ENCODE data around the gene GALNT18. TPM values are rescaled to one million over a fixed set of nuclear protein-coding genes. Genes with fewer than 3 reads are reported as not detected.

GALNT18 gene
- total RNA-seq, 1 experiment from 2014 or later: 1.7 TPM

GRCh38 chr11:11378184-11378940 lies 243.4 kb downstream of the GALNT18 start:
- no peak for TF ChIP-seq CTCF (conservative IDR thresholded peaks at IDR 0.05)
- no peak overlapping the region for H4K8ac ChIP-seq (replicated peaks; ENCODE audit: insufficient read length, low read depth, low read length)
- H3K36me3 Mint-ChIP-seq (ENCODE audit: insufficient read depth in 1 of 3, low read depth in 3 of 3): no peaks in the 10 kb centered on the region
- H2BK120ac ChIP-seq (ENCODE audit: low read depth, low read length, poor library complexity, severe bottlenecking): no peak overlapping the region
- H3K14ac ChIP-seq (ENCODE audit: insufficient read depth, low read length): no peak overlapping the region; the same call in 1 of the 2 replicates
- no peak overlapping the region for H3K9ac ChIP-seq (ENCODE audit: extremely low read depth, insufficient read length, low read length)
- no peaks in the 10 kb centered on the region for H3K27me3 ChIP-seq (ENCODE audit: insufficient read depth, low read length)
- no peaks in the 10 kb centered on the region for H3K4me1 ChIP-seq (ENCODE audit: insufficient read depth, low read length)
- H2BK15ac ChIP-seq (ENCODE audit: low read depth, low read length): no peak overlapping the region
- no peak overlapping the region for H3K4me3 Mint-ChIP-seq
- no peak overlapping the region for H3T11ph ChIP-seq (ENCODE audit: low read length)
- peaks cover 11 to 12% of the 10 kb centered on the region in 2 experiments for H3K4me1 Mint-ChIP-seq
- H3K4me2 ChIP-seq (ENCODE audit: insufficient read depth, insufficient read length, low read length): no peak overlapping the region
- H2BK20ac ChIP-seq (ENCODE audit: low read depth, low read length, poor library complexity, severe bottlenecking): no peak overlapping the region
- H2AFZ ChIP-seq (ENCODE audit: low read length): no peak overlapping the region
- no peaks in the 10 kb centered on the region for H3K79me2 ChIP-seq (ENCODE audit: insufficient read depth, low read length)
- H3K23me2 ChIP-seq (ENCODE audit: insufficient read length, low read depth, low read length, poor library complexity, severe bottlenecking): no peaks in the 10 kb centered on the region
- H4K91ac ChIP-seq (ENCODE audit: insufficient read length, low read depth, low read length): no peak overlapping the region
- no peaks in the 10 kb centered on the region for H3K9me3 ChIP-seq (ENCODE audit: control insufficient read depth, low read depth, low read length)
- no peaks in the 10 kb centered on the region for H3K9me3 Mint-ChIP-seq
- H4K20me1 ChIP-seq (ENCODE audit: control insufficient read depth, insufficient read depth, insufficient read length): no peaks in the 10 kb centered on the region
- H3K27ac Mint-ChIP-seq: peak overlapping the region in 1 of 3 experiments; percentile 33; a peak in 3 of 7 replicates
- H4K5ac ChIP-seq (ENCODE audit: insufficient read length, low read depth, low read length): no peak overlapping the region
- H3K79me1 ChIP-seq (ENCODE audit: insufficient read depth, low read depth, low read length, poor library complexity, severe bottlenecking): no peaks in the 10 kb centered on the region
- H3K27me3 Mint-ChIP-seq (ENCODE audit: low read depth): peaks cover 37% of the 10 kb centered on the region
- no peak for DNase-seq
- no peak overlapping the region for H3K23ac ChIP-seq (ENCODE audit: insufficient read length, low read depth, low read length)
- no peak overlapping the region for H3K4ac ChIP-seq (ENCODE audit: low read depth, low read length)
- H3K18ac ChIP-seq (ENCODE audit: insufficient read length, low read depth, low read length): no peak overlapping the region
- H3K27ac ChIP-seq (ENCODE audit: insufficient read length, low read depth, low read length): no peak overlapping the region
- H3K56ac ChIP-seq (ENCODE audit: insufficient read length, low read depth, low read length): no peak overlapping the region
- WGBS (ENCODE audit: extremely low coverage, insufficient read length, low lambda C conversion rate): no CpG with 5 or more reads among the region's 8 CpGs
- H2BK5ac ChIP-seq (ENCODE audit: insufficient read length, low read length): no peak overlapping the region
- no peak overlapping the region for H2BK12ac ChIP-seq (ENCODE audit: insufficient read length, low read depth, low read length)
- no peak overlapping the region for H2AK5ac ChIP-seq (ENCODE audit: insufficient read length, low read length)
